Stimulated activated CD4-positive, alpha-beta T cell treated with anti-CD3 and anti-CD28 coated beads, Interleukin-15, amount 100 ng/mL, for 24 hours (primary cell): ENCODE data around the gene CD300LF.

ENCODE experiments used
- DNase-seq: peaks from one replicate; pipeline ENCODE4 v3.0.0-alpha.2; 2020

CD300LF gene

DNA sequence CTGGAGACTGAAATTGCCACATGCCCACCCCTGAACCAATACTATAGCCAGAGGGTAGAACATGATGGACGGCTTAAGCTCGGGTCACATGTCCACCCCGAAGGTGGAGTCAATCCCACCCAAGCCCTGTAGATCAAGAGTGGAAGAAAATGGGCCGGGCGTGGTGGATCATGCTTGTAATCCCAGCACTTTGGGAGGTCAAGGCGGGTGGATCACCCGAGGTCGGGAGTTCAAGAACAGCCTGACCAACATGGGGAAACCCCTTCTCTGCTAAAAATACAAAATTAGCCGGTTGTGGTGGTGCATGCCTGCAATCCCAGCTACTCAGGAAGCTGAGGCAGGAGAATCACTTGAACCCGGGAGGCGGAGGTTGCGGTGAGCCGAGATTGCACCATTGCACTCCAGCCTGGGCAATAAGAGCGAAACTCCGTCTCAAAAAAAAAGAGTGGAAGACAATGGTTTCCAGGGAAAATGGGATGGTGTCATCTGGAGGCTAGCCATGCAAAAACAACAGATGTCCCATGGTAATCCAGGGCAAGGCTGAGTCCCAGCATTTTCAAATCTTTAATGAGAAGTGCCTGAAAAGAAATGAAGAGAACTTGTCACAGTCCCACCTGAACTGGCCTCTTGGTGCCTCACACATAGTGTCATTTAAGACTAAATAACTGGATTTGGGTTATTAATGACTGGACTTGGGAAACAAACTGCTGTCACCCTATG lies 30.1 kb downstream of the CD300LF start:
- DNase-seq, result no peak

DNA sequence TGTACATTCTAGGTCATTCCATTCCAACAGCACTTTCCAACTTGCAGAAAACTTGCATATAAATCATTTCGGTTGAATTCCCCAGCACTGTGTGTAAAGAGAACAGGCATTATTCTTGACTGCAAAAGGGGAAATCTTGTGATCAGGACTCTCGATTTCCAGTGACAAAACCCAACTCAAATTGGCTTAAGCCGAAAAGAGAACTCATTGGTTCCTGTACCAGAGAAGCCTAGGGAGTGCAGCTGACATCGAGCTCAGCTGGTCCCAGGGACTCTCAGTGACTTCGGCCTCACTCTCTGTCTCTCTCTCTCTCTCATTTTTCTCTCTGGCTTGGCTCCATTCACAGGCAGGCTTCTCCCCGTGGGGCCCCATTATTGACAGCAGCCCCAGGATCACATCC lies 30.7 kb downstream of the CD300LF start:
- DNase-seq, result no peak

DNA sequence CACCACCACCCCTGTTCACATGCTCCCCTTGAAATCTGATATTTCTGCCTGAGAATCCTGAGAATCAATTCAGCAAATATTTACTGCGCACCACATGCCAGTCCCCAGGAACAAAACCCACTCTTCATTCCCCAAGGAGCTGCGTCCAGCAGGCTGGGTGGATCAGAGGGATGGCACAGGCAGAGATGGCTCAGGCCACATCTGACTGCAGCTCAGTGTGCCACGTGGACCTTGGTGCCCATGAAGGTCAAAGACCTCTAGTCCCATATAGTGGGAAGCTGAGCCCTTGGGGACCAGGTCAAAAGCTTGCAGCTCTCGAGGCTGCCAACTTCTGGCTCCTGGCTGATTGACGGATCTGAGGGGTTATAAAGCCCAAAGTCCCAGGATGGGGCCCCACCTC lies 31.8 kb downstream of the CD300LF start:
- DNase-seq, result no peak

DNA sequence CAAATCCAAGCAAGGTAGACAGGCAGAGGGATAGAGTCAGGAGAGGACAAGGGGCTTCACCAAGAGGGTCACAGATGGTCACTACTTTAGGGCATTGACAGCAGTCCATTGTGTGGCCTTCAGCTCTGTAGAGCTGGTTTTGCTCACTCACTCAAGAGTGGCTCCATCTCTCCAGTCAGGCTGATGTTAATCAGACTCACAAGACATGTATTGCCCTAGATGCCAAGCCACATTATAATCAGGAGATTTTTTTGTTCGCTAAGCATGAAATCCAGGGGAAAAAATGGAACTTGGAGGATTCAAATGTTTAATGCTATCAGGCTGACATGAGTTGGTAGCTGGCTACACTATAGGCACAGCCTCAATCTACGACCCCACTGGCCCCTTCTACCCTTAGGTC lies 32.5 kb downstream of the CD300LF start:
- no peak for DNase-seq

DNA sequence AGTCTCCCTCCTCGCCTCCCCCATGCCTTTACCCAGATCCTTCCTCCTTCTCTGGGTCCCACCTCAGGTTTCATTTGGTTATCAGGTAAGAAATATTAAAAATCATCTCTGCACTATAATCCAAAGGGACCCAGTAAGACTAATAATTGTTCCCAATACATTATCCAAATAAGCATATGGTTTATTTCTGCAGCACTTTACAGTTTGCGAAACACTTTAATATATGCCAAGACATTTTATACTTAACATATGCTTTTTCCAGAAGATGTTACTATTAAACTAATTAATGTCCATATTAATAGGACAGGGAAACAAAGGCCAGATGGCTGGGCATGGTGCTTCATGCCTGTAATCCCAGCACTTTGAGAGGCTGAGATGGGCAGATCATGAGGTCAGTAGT lies 33.3 kb downstream of the CD300LF start:
- no peak for DNase-seq

DNA sequence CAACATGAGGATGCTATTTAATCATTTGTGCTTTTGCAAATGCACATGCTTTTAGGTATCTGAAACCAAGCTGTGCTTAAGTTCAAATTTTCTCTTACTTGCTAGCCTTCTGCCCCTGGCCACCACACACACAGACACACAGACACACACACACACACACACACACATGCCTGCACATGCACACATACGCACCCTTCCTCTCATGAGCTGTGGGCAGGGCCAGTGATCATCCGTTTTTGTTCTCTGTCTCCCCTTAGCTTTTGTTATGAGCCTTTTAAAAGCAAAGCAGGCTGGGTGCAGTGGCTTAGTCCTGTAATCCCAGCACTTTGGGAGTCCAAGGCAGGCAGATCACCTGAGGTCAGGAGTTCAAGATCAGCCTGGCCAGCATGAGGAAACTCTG lies 34.2 kb downstream of the CD300LF start:
- DNase-seq, result no peak

DNA sequence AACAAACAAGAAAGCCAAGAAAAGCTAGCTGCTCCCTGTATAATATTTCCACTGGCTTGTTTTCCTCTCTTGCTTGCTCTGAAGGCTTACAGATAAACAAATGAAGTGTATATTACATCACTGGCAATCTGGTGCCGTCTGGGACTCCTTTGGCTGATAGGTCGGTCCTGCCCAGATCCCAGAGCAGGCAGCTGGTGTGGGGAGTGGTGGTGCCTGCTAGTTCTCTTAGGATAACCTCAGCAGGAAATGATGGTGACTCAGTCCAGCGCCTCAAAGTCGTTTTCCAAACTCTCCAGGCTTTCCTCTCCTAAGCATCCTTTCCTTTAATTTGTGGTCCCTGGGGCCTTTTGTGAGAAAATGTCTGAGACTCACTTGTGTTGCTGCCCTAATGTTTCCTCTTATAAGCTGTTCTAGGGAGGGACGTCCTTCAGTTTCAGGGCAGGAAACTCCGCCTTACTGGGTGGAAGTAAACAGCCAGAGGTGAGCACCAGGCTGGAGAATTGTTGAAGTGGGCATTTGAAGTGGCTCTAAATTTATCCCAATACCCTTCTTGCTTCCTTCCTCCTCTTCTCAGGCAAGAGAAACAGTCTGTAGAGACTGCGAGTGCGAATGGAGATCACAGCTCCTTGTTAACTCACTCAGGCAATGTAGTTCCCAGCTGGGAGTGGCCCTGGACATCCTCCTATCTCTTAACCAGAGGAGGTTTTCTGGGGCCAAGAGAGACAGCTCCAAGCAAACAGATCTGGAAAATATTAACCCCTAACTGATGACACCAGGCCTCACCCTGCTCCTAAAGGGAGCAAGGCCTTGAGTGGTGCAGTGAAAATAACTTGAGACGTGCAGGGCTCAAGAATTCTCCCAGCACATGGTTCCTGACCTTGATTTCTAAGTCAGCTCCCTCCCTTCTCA lies 34.9 kb downstream of the CD300LF start:
- DNase-seq, result no peak

DNA sequence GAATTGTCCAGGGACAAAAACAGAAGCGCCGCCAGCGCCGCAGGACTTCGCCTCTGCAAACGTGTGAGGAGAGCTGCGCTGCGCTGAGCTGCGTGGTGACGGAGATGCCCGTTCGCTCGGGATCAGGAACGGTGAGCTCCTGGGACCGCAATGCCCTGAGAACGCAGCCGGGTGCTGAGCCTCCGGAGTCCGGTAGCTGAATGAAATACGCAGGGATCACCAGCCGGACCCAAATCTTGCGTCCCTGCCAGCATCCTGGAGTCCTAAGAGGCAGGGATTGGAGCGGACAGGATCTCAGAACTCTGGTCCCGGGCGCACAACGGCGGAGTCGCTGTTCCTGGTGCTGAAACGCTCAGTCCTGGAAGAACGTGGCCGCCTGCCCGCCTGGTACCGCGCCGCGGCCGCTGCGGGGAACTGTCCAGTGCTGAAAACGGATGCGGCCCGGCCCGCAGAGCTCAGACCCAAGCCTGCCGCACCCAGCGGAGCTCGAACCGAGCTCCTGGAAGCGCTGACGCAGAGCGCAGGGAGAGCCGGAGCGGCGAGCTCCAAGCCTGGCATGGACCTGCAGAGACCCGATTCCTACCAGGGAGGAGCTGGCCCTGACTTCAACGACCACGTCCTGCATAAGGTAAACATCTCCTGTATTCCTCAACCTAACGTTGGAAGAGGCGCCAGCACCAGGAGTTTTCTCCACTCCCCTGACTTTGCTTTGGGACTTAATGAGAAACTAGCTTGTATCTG lies 41.5 kb downstream of the CD300LF start:
- peak; percentile 85 for DNase-seq

DNA sequence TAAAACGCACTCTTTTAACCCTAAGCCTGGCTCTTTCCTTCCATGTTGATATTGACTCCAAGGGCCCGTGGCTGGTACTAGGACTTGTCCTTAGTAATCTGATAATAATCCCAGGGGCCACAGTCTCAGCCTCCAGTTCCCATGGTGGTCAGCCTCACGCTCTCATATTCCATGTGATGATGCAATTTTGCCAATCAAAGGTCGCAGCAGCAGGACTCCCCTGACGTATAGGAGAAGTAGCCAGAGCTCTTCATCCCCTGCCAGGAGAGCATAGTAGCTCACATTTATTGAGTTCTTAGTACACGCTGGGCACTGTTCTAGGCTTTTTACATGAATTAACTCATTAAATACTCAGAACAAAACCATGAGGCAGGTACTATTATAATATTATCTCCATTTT lies 42.4 kb downstream of the CD300LF start:
- DNase-seq, result no peak

DNA sequence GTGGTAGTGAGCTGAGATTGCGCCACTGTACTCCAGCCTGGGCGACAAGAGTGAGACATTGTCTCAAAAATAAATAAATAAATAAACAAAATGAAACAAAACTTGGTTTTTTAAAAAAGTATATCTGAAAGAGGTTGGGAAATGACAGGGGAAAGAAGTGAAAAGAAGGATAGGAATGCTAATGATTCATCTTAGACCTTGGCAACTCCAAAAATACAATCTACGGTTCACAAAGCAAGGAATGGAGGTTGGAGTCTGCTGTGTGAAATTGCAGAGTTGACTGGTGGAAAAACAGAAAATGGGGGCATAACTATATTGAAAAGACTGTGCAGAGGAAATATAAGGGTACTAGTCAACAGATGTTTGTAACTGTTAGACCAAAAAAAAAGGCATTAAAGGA lies 49.2 kb downstream of the CD300LF start:
- DNase-seq, result no peak

DNA sequence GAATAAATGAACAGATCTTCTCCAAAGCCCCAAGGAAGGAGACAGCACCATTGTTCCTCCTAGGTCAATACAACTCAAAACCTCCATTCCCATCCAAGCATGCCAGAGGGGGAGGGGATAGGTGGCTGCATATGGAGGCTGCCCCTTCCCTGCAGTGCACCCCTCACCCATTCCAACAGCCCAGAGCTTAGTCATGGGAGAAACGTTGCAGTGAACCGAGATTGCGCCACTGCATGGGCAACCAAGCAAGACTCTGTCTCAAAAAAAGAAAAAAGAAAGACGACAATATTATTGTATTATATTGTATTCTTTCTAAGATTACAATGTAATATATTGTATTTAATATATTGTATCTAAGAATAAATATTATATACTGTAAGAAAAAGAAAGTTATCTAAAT lies 52.8 kb downstream of the CD300LF start:
- no peak for DNase-seq

DNA sequence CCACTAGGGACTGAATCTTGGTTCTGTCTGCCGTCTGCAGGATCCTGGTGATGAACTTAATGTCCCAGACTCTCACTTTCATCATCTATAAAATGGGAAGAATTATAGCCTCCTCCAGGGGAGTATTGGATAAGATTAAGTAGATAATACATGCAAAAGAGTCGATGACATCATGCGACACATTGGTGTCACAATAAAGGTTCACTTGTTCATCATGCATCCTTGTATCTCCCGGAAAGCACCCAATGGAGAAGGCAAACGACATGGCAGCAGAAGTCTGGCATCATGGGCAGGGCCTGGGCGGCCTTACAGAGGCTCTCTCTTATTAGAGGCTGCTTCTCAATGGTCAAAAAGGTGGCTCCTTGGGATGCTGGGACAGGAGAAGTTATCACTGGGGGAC lies 54.1 kb downstream of the CD300LF start:
- no peak for DNase-seq

DNA sequence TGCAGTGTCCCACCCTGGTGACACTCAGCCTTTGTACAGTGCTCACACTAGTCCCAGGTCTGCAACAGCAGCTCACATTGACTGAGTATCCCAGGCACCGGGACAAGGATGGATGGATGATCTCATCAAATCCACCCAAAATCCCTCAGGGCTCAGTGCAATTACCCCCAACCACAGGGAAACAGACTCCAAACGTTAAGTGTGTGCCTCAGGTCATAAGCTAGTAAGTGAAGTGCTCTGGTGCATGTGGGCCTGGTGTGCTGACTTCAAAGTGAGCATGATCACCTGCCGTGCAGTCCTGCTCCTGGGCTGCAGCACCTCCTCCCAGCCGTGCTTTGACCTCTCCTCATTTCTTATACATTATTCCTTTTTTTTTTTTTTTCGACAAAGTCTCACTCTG lies 58.0 kb downstream of the CD300LF start:
- no peak for DNase-seq

DNA sequence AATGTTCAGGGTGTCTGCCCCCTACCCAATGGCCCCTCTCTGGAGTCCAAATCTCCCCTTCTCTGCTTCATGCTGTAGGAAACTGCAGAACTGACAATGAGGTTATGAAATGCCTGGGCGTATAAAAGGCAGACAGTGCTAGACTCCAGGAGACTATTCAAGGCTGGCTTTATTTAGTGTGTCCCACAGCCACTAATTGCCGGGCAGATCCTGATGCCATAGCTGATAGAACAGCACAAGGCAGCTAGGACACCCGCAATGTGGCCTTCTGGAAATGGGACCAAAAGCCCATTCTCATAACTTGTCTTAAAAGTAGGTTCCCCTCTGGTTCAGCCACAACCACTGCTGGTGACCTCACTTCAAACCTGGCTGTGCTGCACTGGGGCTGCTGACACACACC lies 60.7 kb downstream of the CD300LF start:
- DNase-seq, result no peak

DNA sequence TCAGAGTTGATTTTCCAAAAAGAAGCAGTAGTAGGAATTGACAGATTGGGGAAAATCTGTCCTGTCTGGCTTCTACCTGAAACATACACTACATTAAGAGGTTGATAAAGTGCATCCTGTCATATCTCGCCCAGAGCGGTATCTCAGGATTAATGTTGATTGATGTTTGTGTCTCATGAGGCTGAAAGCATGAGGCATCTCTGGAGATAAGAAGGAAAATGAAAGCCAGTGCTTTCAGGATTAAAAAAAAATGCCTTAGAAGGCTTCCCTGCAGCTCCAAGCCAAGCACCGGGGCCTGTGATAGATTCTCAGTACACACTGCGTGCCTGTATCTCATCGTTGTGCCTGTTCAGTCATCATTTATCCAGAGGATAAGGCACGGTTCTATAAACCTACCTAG lies 62.8 kb downstream of the CD300LF start:
- DNase-seq, result no peak

DNA sequence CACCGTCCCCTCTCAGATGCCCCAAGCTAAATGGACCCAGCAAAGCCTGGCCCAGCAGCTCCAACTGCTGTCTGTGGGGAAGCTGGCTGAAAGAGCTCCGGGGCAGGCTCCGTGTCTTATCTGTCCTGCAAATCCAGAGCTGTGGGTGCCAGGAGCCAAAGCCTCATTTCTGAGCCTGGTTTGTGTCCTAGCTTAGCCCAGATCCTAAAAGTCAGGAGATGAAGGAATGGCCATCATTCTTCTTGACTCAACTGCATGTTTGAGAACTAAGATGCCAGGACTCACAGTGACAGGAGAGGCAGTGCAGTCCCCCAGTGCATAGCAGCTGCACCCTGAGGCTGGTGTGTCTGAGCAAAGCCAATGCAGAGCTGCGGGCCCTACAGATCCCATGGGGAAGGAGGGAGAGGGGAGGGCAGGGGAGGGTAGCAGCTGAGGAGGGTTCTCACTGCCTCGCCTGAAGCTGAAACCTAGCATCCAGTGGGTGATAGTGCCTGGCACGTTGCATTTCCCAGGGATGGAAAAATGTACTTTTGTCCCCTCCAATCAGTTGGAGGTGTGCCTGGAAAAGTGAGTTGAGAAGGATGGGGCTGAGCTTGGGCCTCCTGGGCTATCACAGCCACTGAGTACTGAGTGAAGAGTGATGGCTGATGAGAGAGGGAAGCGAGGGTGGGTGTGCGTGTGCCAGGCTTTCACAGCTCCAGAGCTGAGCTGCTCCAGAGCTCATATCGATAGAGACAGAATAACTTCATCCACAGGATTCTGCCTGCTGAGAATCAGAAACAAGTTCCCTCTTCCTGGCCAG lies 64.7 kb downstream of the CD300LF start:
- DNase-seq, result no peak

DNA sequence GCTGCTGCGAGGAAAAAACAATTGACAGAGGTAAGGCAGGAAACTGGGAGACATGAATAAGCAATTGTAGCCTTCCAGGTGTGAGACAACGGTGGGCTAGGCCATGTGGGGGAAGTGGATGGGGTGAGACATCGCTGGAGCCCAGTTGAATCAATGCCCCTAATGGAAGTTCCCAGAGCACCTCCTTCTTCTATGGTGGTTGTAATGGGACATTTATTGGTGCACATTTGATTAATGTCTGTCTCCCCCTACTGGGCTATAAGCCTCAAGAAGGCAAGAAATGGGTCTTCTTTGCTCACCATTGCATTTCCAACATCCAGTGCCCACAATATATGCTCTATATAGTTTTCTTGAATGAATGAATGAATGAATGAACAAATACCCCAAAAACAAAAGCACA lies 66.5 kb downstream of the CD300LF start:
- DNase-seq, result no peak

DNA sequence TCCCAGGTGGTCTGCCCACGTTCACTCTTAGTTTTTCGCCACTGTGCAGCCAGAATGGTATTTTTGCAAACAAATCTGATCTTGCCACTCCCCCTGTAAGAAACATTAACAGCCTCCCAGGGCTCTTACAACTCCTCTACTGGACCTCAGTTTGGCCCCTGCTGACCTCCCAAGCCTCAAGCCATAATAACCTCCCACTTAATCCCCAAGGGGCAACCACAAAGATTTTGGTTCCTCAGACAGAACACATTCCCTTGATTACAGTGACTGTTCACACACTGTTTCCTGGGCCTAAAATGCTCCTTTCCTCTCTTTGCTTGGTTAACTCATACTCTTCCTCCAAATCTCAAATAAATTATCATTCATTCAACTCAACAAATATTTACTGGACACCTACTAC lies 67.7 kb downstream of the CD300LF start:
- no peak for DNase-seq

DNA sequence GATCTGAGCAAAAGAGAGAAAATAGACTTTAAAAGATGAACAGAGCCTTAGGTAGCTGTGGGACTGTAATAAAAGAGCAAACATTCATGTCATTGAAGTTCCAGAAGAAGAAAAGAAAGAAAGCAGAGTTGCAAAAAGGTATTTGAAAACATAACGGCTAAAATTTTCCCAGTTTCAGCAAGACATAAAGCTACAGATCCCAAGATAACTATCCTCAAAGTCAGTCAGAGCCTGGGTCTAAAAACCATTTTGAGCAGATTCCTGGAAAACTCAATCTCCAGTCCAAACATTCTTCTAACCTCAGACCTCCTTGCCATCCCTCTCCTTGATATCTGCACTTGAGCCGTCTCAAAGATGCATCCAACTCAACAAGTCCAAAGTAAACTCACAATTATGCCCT lies 68.3 kb downstream of the CD300LF start:
- DNase-seq, result no peak
